DOHH2 (cell line): ENCODE results near the gene DMAP1.

Experiments
- H3F3A ChIP-seq: fragments of 200-600 bp; sonication (generic), shearing (Covaris generic); 2 replicates; pipeline ENCODE4 v1.6.0; 2016; ENCODE audit warnings: antibody characterized with exemption, mild to moderate bottlenecking; ENCODE audit not compliant: control insufficient read depth, insufficient read depth
- H3K27ac ChIP-seq: fragments of 200-600 bp; sonication (generic); 2 replicates; pipeline ENCODE4 v1.5.1; 2014; ENCODE audit warnings: low read depth, mild to moderate bottlenecking, low read length, moderate library complexity
- H3K27me3 ChIP-seq: fragments of 200-600 bp; sonication (generic); 2 replicates; pipeline ENCODE4 v1.6.1; 2014; ENCODE audit warnings: mild to moderate bottlenecking, low read length, mixed read lengths; ENCODE audit not compliant: control insufficient read depth
- H3K36me3 ChIP-seq: fragments of 200-600 bp; sonication (generic); 2 replicates; pipeline ENCODE4 v1.6.1; 2014; ENCODE audit warnings: mild to moderate bottlenecking, low read length, moderate library complexity, mixed read lengths; ENCODE audit not compliant: control insufficient read depth
- H3K4me1 ChIP-seq: fragments of 200-600 bp; sonication (generic); 2 replicates; pipeline ENCODE4 v1.6.1; 2014; ENCODE audit warnings: mild to moderate bottlenecking, low read length, mixed read lengths; ENCODE audit not compliant: control insufficient read depth
- H3K4me2 ChIP-seq: fragments of 200-600 bp; sonication (generic); 2 replicates; pipeline ENCODE4 v1.6.0; 2014; ENCODE audit warnings: mild to moderate bottlenecking, low read length, moderate library complexity
- H3K4me3 ChIP-seq: fragments of 200-600 bp; sonication (generic); 2 replicates; pipeline ENCODE4 v1.5.1; 2014; ENCODE audit warnings: mild to moderate bottlenecking, low read length, mixed read lengths
- H3K79me2 ChIP-seq: fragments of 200-600 bp; sonication (generic); 2 replicates; pipeline ENCODE4 v1.6.1; 2014; ENCODE audit warnings: mild to moderate bottlenecking, low read length, mixed read lengths; ENCODE audit not compliant: control insufficient read depth
- H3K9me2 ChIP-seq: fragments of 200-600 bp; sonication (generic); replicated peaks from 2 replicates; pipeline ENCODE4 v1.6.1; 2014; ENCODE audit warnings: mild to moderate bottlenecking, low read length, mixed read lengths; ENCODE audit not compliant: control insufficient read depth
- H3K9me3 ChIP-seq: fragments of 200-600 bp; sonication (generic); 2 replicates; pipeline ENCODE4 v1.6.1; 2014; ENCODE audit warnings: antibody characterized with exemption, low read length, mixed read lengths; ENCODE audit not compliant: control insufficient read depth, insufficient read depth
- H4K20me1 ChIP-seq: fragments of 200-600 bp; sonication (generic); 2 replicates; pipeline ENCODE4 v1.6.0; 2014; ENCODE audit warnings: low read depth, mild to moderate bottlenecking, antibody characterized with exemption, low read length, moderate library complexity; ENCODE audit not compliant: control insufficient read depth, insufficient read depth
- EZH2phosphoT487 ChIP-seq: fragments of 200-600 bp; sonication (generic); IDR thresholded peaks from 2 replicates; pipeline ENCODE4 v1.6.1; 2017; ENCODE audit warnings: borderline replicate concordance, mild to moderate bottlenecking, antibody characterized with exemption, low read length, moderate library complexity, mixed read lengths
- TF ChIP-seq, protein P1 (sequence below): fragments of 200-600 bp; sonication (generic); IDR thresholded peaks from one replicate; pipeline ENCODE4 v1.5.1; 2014; ENCODE audit warnings: antibody characterized with exemption, mild to moderate bottlenecking, low read depth, low read length; ENCODE audit not compliant: poor library complexity, severe bottlenecking

The DMAP1 gene

GRCh38 chr1:44229435-44230167 is 16.3 kb downstream of the DMAP1 start:
- Histone ChIP-seq H3K27me3 (no peaks in the 10 kb centered on the region), H3K4me2 (no peak overlapping the region), H3K79me2 (no peaks in the 10 kb centered on the region), H3K9me2 (no peaks in the 10 kb centered on the region), H3K9me3 (no peaks in the 10 kb centered on the region), H4K20me1 (no peaks in the 10 kb centered on the region), H3F3A (no peaks in the 10 kb centered on the region), H3K4me3 (no peak overlapping the region), H3K36me3 (peaks cover 3% of the 10 kb centered on the region; the same call in 1 of the 2 replicates), H3K4me1 (no peaks in the 10 kb centered on the region), H3K27ac (no peak overlapping the region)
- TF ChIP-seq, protein P1, sequence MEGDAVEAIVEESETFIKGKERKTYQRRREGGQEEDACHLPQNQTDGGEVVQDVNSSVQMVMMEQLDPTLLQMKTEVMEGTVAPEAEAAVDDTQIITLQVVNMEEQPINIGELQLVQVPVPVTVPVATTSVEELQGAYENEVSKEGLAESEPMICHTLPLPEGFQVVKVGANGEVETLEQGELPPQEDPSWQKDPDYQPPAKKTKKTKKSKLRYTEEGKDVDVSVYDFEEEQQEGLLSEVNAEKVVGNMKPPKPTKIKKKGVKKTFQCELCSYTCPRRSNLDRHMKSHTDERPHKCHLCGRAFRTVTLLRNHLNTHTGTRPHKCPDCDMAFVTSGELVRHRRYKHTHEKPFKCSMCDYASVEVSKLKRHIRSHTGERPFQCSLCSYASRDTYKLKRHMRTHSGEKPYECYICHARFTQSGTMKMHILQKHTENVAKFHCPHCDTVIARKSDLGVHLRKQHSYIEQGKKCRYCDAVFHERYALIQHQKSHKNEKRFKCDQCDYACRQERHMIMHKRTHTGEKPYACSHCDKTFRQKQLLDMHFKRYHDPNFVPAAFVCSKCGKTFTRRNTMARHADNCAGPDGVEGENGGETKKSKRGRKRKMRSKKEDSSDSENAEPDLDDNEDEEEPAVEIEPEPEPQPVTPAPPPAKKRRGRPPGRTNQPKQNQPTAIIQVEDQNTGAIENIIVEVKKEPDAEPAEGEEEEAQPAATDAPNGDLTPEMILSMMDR: no peak
- TF ChIP-seq EZH2phosphoT487: no peak

GRCh38 chr1:44230796-44231195 is 17.5 kb downstream of the DMAP1 start:
- H3K4me1 ChIP-seq: no peaks in the 10 kb centered on the region
- no peaks in the 10 kb centered on the region for H3F3A ChIP-seq
- no peaks in the 10 kb centered on the region for H3K9me2 ChIP-seq
- no peaks in the 10 kb centered on the region for H3K9me3 ChIP-seq
- peaks cover 3% of the 10 kb centered on the region; the same call in 1 of the 2 replicates for H3K36me3 ChIP-seq
- H3K4me3 ChIP-seq: no peak overlapping the region
- no peak overlapping the region for H3K4me2 ChIP-seq
- TF ChIP-seq, protein P1: no peak
- no peak for TF ChIP-seq EZH2phosphoT487
- no peaks in the 10 kb centered on the region for H3K79me2 ChIP-seq
- H3K27ac ChIP-seq: no peak overlapping the region
- H3K27me3 ChIP-seq: no peaks in the 10 kb centered on the region
- no peaks in the 10 kb centered on the region for H4K20me1 ChIP-seq

DNA sequence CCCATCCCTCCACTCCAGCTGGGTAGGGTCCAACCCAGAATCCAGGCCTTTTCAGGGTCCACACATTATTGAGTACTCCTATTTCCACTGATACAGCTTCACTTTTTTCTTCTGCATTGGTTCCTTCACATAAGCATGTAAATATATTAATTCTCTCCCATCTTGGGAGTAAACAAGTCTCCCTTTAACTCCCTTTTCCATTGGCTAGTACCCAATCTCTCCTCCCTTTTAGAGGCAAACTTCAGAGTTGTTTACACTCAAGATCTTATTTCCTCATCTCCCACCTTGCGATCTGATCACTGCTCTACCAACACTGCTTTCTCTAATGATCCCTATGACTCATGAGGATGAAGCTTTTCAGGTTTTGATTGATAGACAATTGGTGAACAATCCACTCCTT is 20.3 kb downstream of the DMAP1 start:
- H3K79me2 ChIP-seq: no peaks in the 10 kb centered on the region
- H3K9me2 ChIP-seq: no peaks in the 10 kb centered on the region
- no peaks in the 10 kb centered on the region for H3F3A ChIP-seq
- no peaks in the 10 kb centered on the region for H3K27me3 ChIP-seq
- peaks cover 8% of the 10 kb centered on the region for H3K4me1 ChIP-seq
- H3K9me3 ChIP-seq: no peaks in the 10 kb centered on the region
- no peak overlapping the region for H3K27ac ChIP-seq
- H3K4me3 ChIP-seq: no peak overlapping the region
- H4K20me1 ChIP-seq: no peaks in the 10 kb centered on the region
- H3K36me3 ChIP-seq: peaks cover 3% of the 10 kb centered on the region; the same call in 1 of the 2 replicates
- no peak overlapping the region for H3K4me2 ChIP-seq
- TF ChIP-seq EZH2phosphoT487: no peak
- TF ChIP-seq, protein P1: no peak
